GM12873 (cell line): ENCODE measurements around the gene ADCYAP1R1.

Experiments used
- CTCF ChIP-seq: IDR thresholded peaks from 2 replicates; pipeline ENCODE4 v1.5.1; 2012; ENCODE audit warnings: low read depth, mild to moderate bottlenecking, moderate library complexity, low read length, control low read depth; ENCODE audit not compliant: insufficient read depth; ENCODE audit errors: missing control alignments

ADCYAP1R1 gene

GRCh38 chr7:31044529-31044928, 7.6 kb upstream of the ADCYAP1R1 start:
- no peak for TF ChIP-seq CTCF

- no peak for TF ChIP-seq CTCF
Measured at GRCh38 chr7:31046723-31047122, 5.4 kb upstream of the ADCYAP1R1 start.

- TF ChIP-seq CTCF: no peak
Measured at GRCh38 chr7:31047313-31048146, 4.6 kb upstream of the ADCYAP1R1 start.

- TF ChIP-seq CTCF: no peak
Measured at GRCh38 chr7:31049005-31049765, 2.9 kb upstream of the ADCYAP1R1 start.

- no peak for TF ChIP-seq CTCF
Measured at GRCh38 chr7:31052487-31052840, 356 bp downstream of the ADCYAP1R1 start.

- no peak for TF ChIP-seq CTCF
Measured at GRCh38 chr7:31052841-31053601, 913 bp downstream of the ADCYAP1R1 start.

GRCh38 chr7:31053986-31054385, 1.9 kb downstream of the ADCYAP1R1 start:
- TF ChIP-seq CTCF: no peak
